Stimulated activated effector memory CD8-positive, alpha-beta T cell treated with anti-CD3 and anti-CD28 coated beads, Interleukin-12 subunit alpha, Interleukin-12 subunit beta, amount 100 ng/mL, for 72 hours (primary cell): ENCODE results near the gene DHRSX.
"Not testable (repeated sequence)": the region's sequence is repeated elsewhere in the genome, so short reads cannot be mapped to it uniquely, and the experiment has no call there.

ENCODE experiments used
- ATAC-seq: fragments of 150-1000 bp; cut with Tn5 transposase; 2 replicates; pipeline ENCODE4 v1.10.0; 2021
- DNase-seq, 2 donors: peaks; one replicate each; pipeline ENCODE4 v3.0.0; 2021 to 2022; ENCODE audit warnings: low spot score in 2 of 2
- H3K27ac Mint-ChIP-seq: one replicate; pipeline ENCODE4 v1.8.0; 2022; ENCODE audit warnings: mild to moderate bottlenecking, mixed read lengths
- H3K36me3 Mint-ChIP-seq: one replicate; pipeline ENCODE4 v1.8.0; 2022; ENCODE audit warnings: mild to moderate bottlenecking, mixed read lengths
- H3K4me1 Mint-ChIP-seq: one replicate; pipeline ENCODE4 v1.8.0; 2022; ENCODE audit warnings: mixed read lengths
- H3K4me3 Mint-ChIP-seq: one replicate; pipeline ENCODE4 v1.8.0; 2022; ENCODE audit warnings: mild to moderate bottlenecking, mixed read lengths
- H3K9me3 Mint-ChIP-seq: one replicate; pipeline ENCODE4 v1.8.0; 2022; ENCODE audit warnings: mixed read lengths

The DHRSX gene

GRCh38 chrX:2500803-2501558 is at the start of gene DHRSX, which contains the start of gene ZBED1:
TSS of gene DHRSX (minus strand) at chrX:2500976. CDS start at chrX:2500925, 51 bp downstream.
TSS of gene ZBED1 (minus strand) at chrX:2500976. CDS start at chrX:2490719, 10,257 bp downstream.
- H3K9me3 Mint-ChIP-seq, result no peaks in the 10 kb centered on the region
- ATAC-seq (peak; percentile 78), DNase-seq (peak; percentile 37 to 79)
- peaks cover 24% of the 10 kb centered on the region for H3K4me1 Mint-ChIP-seq
- peak within 1 kb of the TSS; percentile 89 for H3K27ac Mint-ChIP-seq
- peaks cover 19% of the 10 kb centered on the region for H3K36me3 Mint-ChIP-seq
- peak within 1 kb of the TSS; percentile 71 for H3K4me3 Mint-ChIP-seq

- H3K9me3 Mint-ChIP-seq, result peaks cover 3% of the 10 kb centered on the region
- no peaks in the 10 kb centered on the region for H3K4me1 Mint-ChIP-seq
- no peak overlapping the region for H3K27ac Mint-ChIP-seq
- ATAC-seq (no peak), DNase-seq (no peak)
- H3K36me3 Mint-ChIP-seq, result no peaks in the 10 kb centered on the region
- H3K4me3 Mint-ChIP-seq, result no peak overlapping the region
Observed at GRCh38 chrX:2549876-2550275, 49.1 kb upstream of the DHRSX start.

- ATAC-seq (no peak), DNase-seq (no peak)
- H3K9me3 Mint-ChIP-seq, result peaks cover 3% of the 10 kb centered on the region
- no peak overlapping the region for H3K27ac Mint-ChIP-seq
- no peaks in the 10 kb centered on the region for H3K36me3 Mint-ChIP-seq
- no peak overlapping the region for H3K4me3 Mint-ChIP-seq
- no peaks in the 10 kb centered on the region for H3K4me1 Mint-ChIP-seq
Observed at GRCh38 chrX:2548711-2549423, 48.1 kb upstream of the DHRSX start.

- peaks cover 3% of the 10 kb centered on the region for H3K9me3 Mint-ChIP-seq
- no peaks in the 10 kb centered on the region for H3K4me1 Mint-ChIP-seq
- no peak for DNase-seq
- no peak for ATAC-seq
- no peak overlapping the region for H3K27ac Mint-ChIP-seq
- H3K4me3 Mint-ChIP-seq, result no peak overlapping the region
- H3K36me3 Mint-ChIP-seq, result no peaks in the 10 kb centered on the region
Observed at GRCh38 chrX:2547736-2548135, 47.0 kb upstream of the DHRSX start.

- no peak overlapping the region for H3K27ac Mint-ChIP-seq
- no peak for DNase-seq
- H3K36me3 Mint-ChIP-seq, result no peaks in the 10 kb centered on the region
- H3K4me1 Mint-ChIP-seq, result no peaks in the 10 kb centered on the region
- no peak for ATAC-seq
- H3K9me3 Mint-ChIP-seq, result peaks cover 3% of the 10 kb centered on the region
- H3K4me3 Mint-ChIP-seq, result no peak overlapping the region
Observed at GRCh38 chrX:2546496-2546895, 45.7 kb upstream of the DHRSX start.

- peaks cover 3% of the 10 kb centered on the region for H3K9me3 Mint-ChIP-seq
Observed at GRCh38 chrX:2545144-2545543, 44.4 kb upstream of the DHRSX start.

GRCh38 chrX:2542826-2543521 is 42.2 kb upstream of the DHRSX start:
- peaks cover 3% of the 10 kb centered on the region for H3K9me3 Mint-ChIP-seq
- no peak overlapping the region for H3K27ac Mint-ChIP-seq
- no peaks in the 10 kb centered on the region for H3K36me3 Mint-ChIP-seq
- H3K4me3 Mint-ChIP-seq, result no peak overlapping the region
- ATAC-seq (no peak), DNase-seq (no peak)
- no peaks in the 10 kb centered on the region for H3K4me1 Mint-ChIP-seq

More at GRCh38 chrX:2545144-2545543, 44.4 kb upstream of the DHRSX start:
- Mint-ChIP-seq H3K27ac (no peak overlapping the region), H3K36me3 (no peaks in the 10 kb centered on the region), H3K4me1 (no peaks in the 10 kb centered on the region), H3K4me3 (no peak overlapping the region)
- DNase-seq, result no peak
- no peak for ATAC-seq

GRCh38 chrX:2541603-2542002 is 40.8 kb upstream of the DHRSX start:
- DNase-seq, result no peak
- ATAC-seq, result no peak
- no peaks in the 10 kb centered on the region for H3K4me1 Mint-ChIP-seq
- no peak overlapping the region for H3K27ac Mint-ChIP-seq
- peaks cover 3% of the 10 kb centered on the region for H3K9me3 Mint-ChIP-seq
- H3K36me3 Mint-ChIP-seq, result no peaks in the 10 kb centered on the region
- no peak overlapping the region for H3K4me3 Mint-ChIP-seq

- ATAC-seq, result no peak
- no peaks in the 10 kb centered on the region for H3K4me1 Mint-ChIP-seq
Observed at GRCh38 chrX:2540426-2540947, 39.7 kb upstream of the DHRSX start.

GRCh38 chrX:2539586-2539985 is 38.8 kb upstream of the DHRSX start:
- no peak for DNase-seq
- Mint-ChIP-seq H3K27ac (no peak overlapping the region), H3K4me1 (no peaks in the 10 kb centered on the region), H3K36me3 (no peaks in the 10 kb centered on the region), H3K4me3 (no peak overlapping the region), H3K9me3 (no peaks in the 10 kb centered on the region)
- ATAC-seq, result no peak

More at GRCh38 chrX:2540426-2540947, 39.7 kb upstream of the DHRSX start:
- no peaks in the 10 kb centered on the region for H3K36me3 Mint-ChIP-seq
- no peak overlapping the region for H3K4me3 Mint-ChIP-seq
- no peak overlapping the region for H3K27ac Mint-ChIP-seq
- no peak for DNase-seq
- H3K9me3 Mint-ChIP-seq, result no peaks in the 10 kb centered on the region

GRCh38 chrX:2538031-2538757 is 37.4 kb upstream of the DHRSX start:
- no peak for ATAC-seq
- Mint-ChIP-seq H3K27ac (no peak overlapping the region), H3K4me3 (no peak overlapping the region), H3K9me3 (no peaks in the 10 kb centered on the region), H3K36me3 (no peaks in the 10 kb centered on the region), H3K4me1 (no peaks in the 10 kb centered on the region)
- no peak for DNase-seq

GRCh38 chrX:2536974-2537373 is 36.2 kb upstream of the DHRSX start:
- DNase-seq (no peak), ATAC-seq (no peak)
- Mint-ChIP-seq H3K36me3 (no peaks in the 10 kb centered on the region), H3K27ac (no peak overlapping the region), H3K4me3 (no peak overlapping the region), H3K9me3 (no peaks in the 10 kb centered on the region), H3K4me1 (no peaks in the 10 kb centered on the region)

- no peak overlapping the region for H3K4me3 Mint-ChIP-seq
- H3K27ac Mint-ChIP-seq, result no peak overlapping the region
- no peaks in the 10 kb centered on the region for H3K4me1 Mint-ChIP-seq
- ATAC-seq (no peak), DNase-seq (no peak)
- no peaks in the 10 kb centered on the region for H3K36me3 Mint-ChIP-seq
- H3K9me3 Mint-ChIP-seq, result no peaks in the 10 kb centered on the region
Observed at GRCh38 chrX:2536141-2536540, 35.4 kb upstream of the DHRSX start.

- not testable (repeated sequence) for H3K27ac Mint-ChIP-seq, H3K9me3 Mint-ChIP-seq, ATAC-seq, H3K36me3 Mint-ChIP-seq, H3K4me1 Mint-ChIP-seq, DNase-seq, H3K4me3 Mint-ChIP-seq
Observed at GRCh38 chrX:2534261-2535021, 33.7 kb upstream of the DHRSX start.
